ENCODE measurements around the gene HPSE2.

GRCh38 chr10:99042051-99042771 lies 193.4 kb downstream of the HPSE2 start:
- TF ChIP-seq CTCF (IDR thresholded peaks at IDR 0.05) (no peak), POLR2A (IDR thresholded peaks at IDR 0.05; ENCODE audit: low read depth) (no peak), POLR2AphosphoS5 (IDR thresholded peaks at IDR 0.05) (no peak), EP300 (IDR thresholded peaks at IDR 0.05) (no peak)

Measured in esophagus muscularis mucosa (tissue), 4 donors.